H9 (cell line): Measurements from ENCODE around the gene EGLN1. TPM values are rescaled to one million over a fixed set of nuclear protein-coding genes. Genes with fewer than 3 reads are reported as not detected.

Source experiments
- DNase-seq: peaks from one replicate; pipeline ENCODE4 v3.0.0-alpha.2; 2017
- H2AFZ ChIP-seq: one replicate; pipeline ENCODE4 v1.6.1; 2013; ENCODE audit warnings: mild to moderate bottlenecking, low read length, control low read depth, moderate library complexity
- H2AK5ac ChIP-seq: 2 replicates; pipeline ENCODE4 v1.6.1; 2013; ENCODE audit warnings: low read length, control low read depth, mixed read lengths; ENCODE audit not compliant: insufficient read length
- H2BK120ac ChIP-seq: one replicate; pipeline ENCODE4 v1.6.1; 2013; ENCODE audit warnings: low read depth, mild to moderate bottlenecking, low read length, control low read depth, inconsistent platforms; ENCODE audit not compliant: poor library complexity, severe bottlenecking
- H2BK12ac ChIP-seq: 2 replicates; pipeline ENCODE4 v1.6.1; 2013; ENCODE audit warnings: low read length, control low read depth, mixed read lengths, low read depth; ENCODE audit not compliant: insufficient read length
- H2BK15ac ChIP-seq: 2 replicates; pipeline ENCODE4 v1.6.1; 2013; ENCODE audit warnings: low read depth, low read length, control low read depth
- H2BK20ac ChIP-seq: one replicate; pipeline ENCODE4 v1.6.1; 2013; ENCODE audit warnings: low read depth, mild to moderate bottlenecking, low read length, control low read depth, inconsistent platforms; ENCODE audit not compliant: poor library complexity, severe bottlenecking
- H2BK5ac ChIP-seq: 2 replicates; pipeline ENCODE4 v1.6.1; 2013; ENCODE audit warnings: low read length, control low read depth, mixed read lengths; ENCODE audit not compliant: insufficient read length
- H3K14ac ChIP-seq: 2 replicates; pipeline ENCODE4 v1.6.1; 2013; ENCODE audit warnings: low read length, control low read depth; ENCODE audit not compliant: insufficient read depth
- H3K18ac ChIP-seq: 2 replicates; pipeline ENCODE4 v1.6.1; 2013; ENCODE audit warnings: low read depth, mild to moderate bottlenecking, mixed read lengths, low read length, control low read depth; ENCODE audit not compliant: insufficient read length
- H3K23ac ChIP-seq: 2 replicates; pipeline ENCODE4 v1.6.1; 2013; ENCODE audit warnings: low read length, control low read depth, mixed read lengths, low read depth; ENCODE audit not compliant: insufficient read length
- H3K23me2 ChIP-seq: 2 replicates; pipeline ENCODE4 v1.6.1; 2013; ENCODE audit warnings: low read depth, mild to moderate bottlenecking, mixed read lengths, low read length, control low read depth; ENCODE audit not compliant: insufficient read length, poor library complexity, severe bottlenecking
- H3K27ac ChIP-seq: 2 replicates; pipeline ENCODE4 v1.5.1; 2013; ENCODE audit warnings: low read length, control low read depth, mixed read lengths, low read depth; ENCODE audit not compliant: insufficient read length
- H3K27me3 ChIP-seq: 2 replicates; pipeline ENCODE4 v1.6.1; 2013; ENCODE audit warnings: low read length, control low read depth, inconsistent platforms; ENCODE audit not compliant: insufficient read depth
- H3K4ac ChIP-seq: 2 replicates; pipeline ENCODE4 v1.6.1; 2013; ENCODE audit warnings: low read depth, mild to moderate bottlenecking, control low read depth, inconsistent platforms, low read length, moderate library complexity
- H3K4me1 ChIP-seq: 2 replicates; pipeline ENCODE4 v1.6.1; 2013; ENCODE audit warnings: low read length, control low read depth, inconsistent platforms; ENCODE audit not compliant: insufficient read depth
- H3K4me2 ChIP-seq: 2 replicates; pipeline ENCODE4 v1.6.1; 2013; ENCODE audit warnings: low read length, control low read depth, mixed read lengths; ENCODE audit not compliant: insufficient read length, insufficient read depth
- H3K56ac ChIP-seq: 2 replicates; pipeline ENCODE4 v1.6.1; 2013; ENCODE audit warnings: low read depth, mild to moderate bottlenecking, mixed read lengths, low read length, control low read depth; ENCODE audit not compliant: insufficient read length
- H3K79me1 ChIP-seq: 2 replicates; pipeline ENCODE4 v1.6.1; 2013; ENCODE audit warnings: low read depth, mild to moderate bottlenecking, moderate library complexity, low read length, control low read depth, inconsistent platforms; ENCODE audit not compliant: insufficient read depth, poor library complexity, severe bottlenecking
- H3K79me2 ChIP-seq: 2 replicates; pipeline ENCODE4 v1.6.1; 2013; ENCODE audit warnings: low read length, control low read depth, inconsistent platforms; ENCODE audit not compliant: insufficient read depth
- H3K9ac ChIP-seq: 2 replicates; pipeline ENCODE4 v1.6.1; 2013; ENCODE audit warnings: low read length, control low read depth, mixed read lengths; ENCODE audit not compliant: insufficient read length; ENCODE audit errors: extremely low read depth
- H3K9me3 ChIP-seq: one replicate; pipeline ENCODE4 v1.6.1; 2013; ENCODE audit warnings: low read depth, low read length, inconsistent platforms; ENCODE audit not compliant: control insufficient read depth
- H3T11ph ChIP-seq: one replicate; pipeline ENCODE4 v1.6.1; 2013; ENCODE audit warnings: mild to moderate bottlenecking, low read length, control low read depth, inconsistent platforms
- H4K20me1 ChIP-seq: one replicate; pipeline ENCODE4 v1.6.1; 2013; ENCODE audit not compliant: control insufficient read depth, insufficient read length, insufficient read depth
- H4K5ac ChIP-seq: 2 replicates; pipeline ENCODE4 v1.6.1; 2013; ENCODE audit warnings: low read depth, mild to moderate bottlenecking, mixed read lengths, low read length, control low read depth; ENCODE audit not compliant: insufficient read length
- H4K8ac ChIP-seq: replicated peaks from 2 replicates; pipeline ENCODE4 v1.6.1; 2013; ENCODE audit warnings: low read length, control low read depth, mixed read lengths, low read depth; ENCODE audit not compliant: insufficient read length
- H4K91ac ChIP-seq: 2 replicates; pipeline ENCODE4 v1.6.1; 2013; ENCODE audit warnings: low read depth, mild to moderate bottlenecking, moderate library complexity, mixed read lengths, low read length, control low read depth; ENCODE audit not compliant: insufficient read length
- H3K27ac Mint-ChIP-seq, 3 experiments: 2 replicates in 2 of 3; 3 replicates in 1 of 3; pipeline ENCODE4 v1.8.0; 2020 to 2021; ENCODE audit warnings: mixed read lengths in 3 of 3, mild to moderate bottlenecking in 1 of 3, moderate library complexity in 1 of 3
- H3K27me3 Mint-ChIP-seq: 2 replicates; pipeline ENCODE4 v1.8.0; 2021; ENCODE audit warnings: low read depth, mild to moderate bottlenecking, moderate library complexity, mixed read lengths
- H3K36me3 Mint-ChIP-seq, 3 experiments: 2 replicates in 2 of 3; 3 replicates in 1 of 3; pipeline ENCODE4 v1.8.0; 2020 to 2021; ENCODE audit warnings: low read depth in 3 of 3, mixed read lengths in 3 of 3; ENCODE audit not compliant: insufficient read depth in 1 of 3
- H3K4me1 Mint-ChIP-seq, 2 experiments: 2 replicates each; pipeline ENCODE4 v1.8.0; 2020; ENCODE audit warnings: mixed read lengths in 2 of 2
- H3K4me3 Mint-ChIP-seq, 2 experiments: 2 replicates in 1 of 2; 3 replicates in 1 of 2; pipeline ENCODE4 v1.8.0; 2020 to 2021; ENCODE audit warnings: mild to moderate bottlenecking in 2 of 2, mixed read lengths in 2 of 2, moderate library complexity in 1 of 2
- H3K9me3 Mint-ChIP-seq, 2 experiments: 2 replicates in 1 of 2; 3 replicates in 1 of 2; pipeline ENCODE4 v1.8.0; 2020; ENCODE audit warnings: mild to moderate bottlenecking in 2 of 2, mixed read lengths in 2 of 2, moderate library complexity in 1 of 2
- WGBS: extraction: QIAGEN DNeasy Blood & Tissue Kit; methylation state at CpG from one replicate; pipeline ENCODE4 v1.1.7; 2013; ENCODE audit warnings: missing lambda C conversion rate, low lambda C conversion rate, mixed read lengths; ENCODE audit not compliant: insufficient read length; ENCODE audit errors: extremely low coverage; 5-methylcytosine and 5-hydroxymethylcytosine counted together
- total RNA-seq: library from RNA; stranded (reverse); gene quantifications from 2 replicates; pipeline ENCODE4 v1.2.1, GENCODE V29; 2021
- TF ChIP-seq, protein P1 (sequence below): fragments of 200-600 bp; sonication (generic); conservative IDR thresholded peaks from 3 replicates; pipeline ENCODE4 v1.8.0; 2021; ENCODE audit warnings: antibody characterized with exemption, mild to moderate bottlenecking

Gene EGLN1
- total RNA-seq, 1 experiment from 2014 or later = 8.4 TPM

- H3K27ac Mint-ChIP-seq = no peak overlapping the region
- no peaks in the 10 kb centered on the region for H3K9me3 ChIP-seq
- no peak overlapping the region for H3K9ac ChIP-seq
- H3K27me3 Mint-ChIP-seq = no peaks in the 10 kb centered on the region
- no peak overlapping the region for H3T11ph ChIP-seq
- H3K27me3 ChIP-seq = no peaks in the 10 kb centered on the region
- no peaks in the 10 kb centered on the region for H3K36me3 Mint-ChIP-seq
- no peaks in the 10 kb centered on the region for H3K4me1 ChIP-seq
- no CpG with 5 or more reads among the region's 1 CpG for WGBS
- H2AK5ac ChIP-seq = no peak overlapping the region
- no peaks in the 10 kb centered on the region; a peak in 1 of 5 replicates for H3K9me3 Mint-ChIP-seq
- H2BK120ac ChIP-seq = no peak overlapping the region
- H3K14ac ChIP-seq = no peak overlapping the region
- no peak overlapping the region for H2BK5ac ChIP-seq
- H3K18ac ChIP-seq = no peak overlapping the region
- no peaks in the 10 kb centered on the region for H4K20me1 ChIP-seq
- H2BK20ac ChIP-seq = no peak overlapping the region
- H2BK12ac ChIP-seq = no peak overlapping the region
- H3K4me2 ChIP-seq = no peak overlapping the region
- no peak overlapping the region for H3K4me3 Mint-ChIP-seq
- no peaks in the 10 kb centered on the region for H3K23me2 ChIP-seq
- no peak overlapping the region for H3K56ac ChIP-seq
- H3K79me1 ChIP-seq = no peaks in the 10 kb centered on the region
- no peak overlapping the region for H4K8ac ChIP-seq
- no peak overlapping the region for H4K91ac ChIP-seq
- no peak overlapping the region for H2BK15ac ChIP-seq
- TF ChIP-seq, protein P1, sequence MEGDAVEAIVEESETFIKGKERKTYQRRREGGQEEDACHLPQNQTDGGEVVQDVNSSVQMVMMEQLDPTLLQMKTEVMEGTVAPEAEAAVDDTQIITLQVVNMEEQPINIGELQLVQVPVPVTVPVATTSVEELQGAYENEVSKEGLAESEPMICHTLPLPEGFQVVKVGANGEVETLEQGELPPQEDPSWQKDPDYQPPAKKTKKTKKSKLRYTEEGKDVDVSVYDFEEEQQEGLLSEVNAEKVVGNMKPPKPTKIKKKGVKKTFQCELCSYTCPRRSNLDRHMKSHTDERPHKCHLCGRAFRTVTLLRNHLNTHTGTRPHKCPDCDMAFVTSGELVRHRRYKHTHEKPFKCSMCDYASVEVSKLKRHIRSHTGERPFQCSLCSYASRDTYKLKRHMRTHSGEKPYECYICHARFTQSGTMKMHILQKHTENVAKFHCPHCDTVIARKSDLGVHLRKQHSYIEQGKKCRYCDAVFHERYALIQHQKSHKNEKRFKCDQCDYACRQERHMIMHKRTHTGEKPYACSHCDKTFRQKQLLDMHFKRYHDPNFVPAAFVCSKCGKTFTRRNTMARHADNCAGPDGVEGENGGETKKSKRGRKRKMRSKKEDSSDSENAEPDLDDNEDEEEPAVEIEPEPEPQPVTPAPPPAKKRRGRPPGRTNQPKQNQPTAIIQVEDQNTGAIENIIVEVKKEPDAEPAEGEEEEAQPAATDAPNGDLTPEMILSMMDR = no peak
- H3K27ac ChIP-seq = no peak overlapping the region
- no peak overlapping the region for H2AFZ ChIP-seq
- no peaks in the 10 kb centered on the region for H3K4me1 Mint-ChIP-seq
- H3K23ac ChIP-seq = no peak overlapping the region
- no peaks in the 10 kb centered on the region for H3K79me2 ChIP-seq
- no peak overlapping the region for H3K4ac ChIP-seq
- H4K5ac ChIP-seq = no peak overlapping the region
- no peak for DNase-seq
Measured at GRCh38 chr1:231401478-231401877, 20.6 kb downstream of the EGLN1 start.
